Stimulated activated CD4-positive, alpha-beta T cell treated with anti-CD3 and anti-CD28 coated beads, Interleukin-12 subunit alpha, Interleukin-12 subunit beta, amount 100 ng/mL, for 48 hours (primary cell): ENCODE measurements around the gene PHF21B.
"Not testable (repeated sequence)": the region's sequence is repeated elsewhere in the genome, so short reads cannot be mapped to it uniquely, and the experiment has no call there.

Experiments used
- DNase-seq, 3 donors: peaks; one replicate each; pipeline ENCODE4 v3.0.0-alpha.2; 2020; ENCODE audit warnings: low read depth in 2 of 3, low spot score in 1 of 3

Gene PHF21B

GRCh38 chr22:45009606-45010531, at the start of gene PHF21B:
Gene PHF21B (minus strand): TSS chr22:45010005. CDS start chr22:45009549, 456 bp downstream.
- no peak for DNase-seq

GRCh38 chr22:45059296-45059695, 49.5 kb upstream of the PHF21B start:
- DNase-seq: no peak

GRCh38 chr22:45058622-45058912, 48.8 kb upstream of the PHF21B start:
- no peak for DNase-seq

- no peak for DNase-seq
Observed at GRCh38 chr22:45055936-45056335, 46.1 kb upstream of the PHF21B start.

GRCh38 chr22:45053571-45053970, 43.8 kb upstream of the PHF21B start:
- no peak for DNase-seq

GRCh38 chr22:45053094-45053493, 43.3 kb upstream of the PHF21B start:
- no peak for DNase-seq

GRCh38 chr22:45052665-45053064, 42.9 kb upstream of the PHF21B start:
- DNase-seq: not testable (repeated sequence)

GRCh38 chr22:45051946-45052345, 42.1 kb upstream of the PHF21B start:
- no peak for DNase-seq

GRCh38 chr22:45051419-45051818, 41.6 kb upstream of the PHF21B start:
- DNase-seq: no peak

- no peak for DNase-seq
Observed at GRCh38 chr22:45047260-45047659, 37.5 kb upstream of the PHF21B start.

GRCh38 chr22:45045208-45045607, 35.4 kb upstream of the PHF21B start:
- no peak for DNase-seq

GRCh38 chr22:45042263-45042662, 32.5 kb upstream of the PHF21B start:
- DNase-seq: no peak

- DNase-seq: no peak
Observed at GRCh38 chr22:45039133-45039532, 29.3 kb upstream of the PHF21B start.

GRCh38 chr22:45036154-45036553, 26.3 kb upstream of the PHF21B start:
- no peak for DNase-seq

GRCh38 chr22:45034821-45035220, 25.0 kb upstream of the PHF21B start:
- no peak for DNase-seq

GRCh38 chr22:45034156-45034555, 24.4 kb upstream of the PHF21B start:
- no peak for DNase-seq

- no peak for DNase-seq
Observed at GRCh38 chr22:45033136-45033535, 23.3 kb upstream of the PHF21B start.

- no peak for DNase-seq
Observed at GRCh38 chr22:45031629-45032403, 22.0 kb upstream of the PHF21B start.

GRCh38 chr22:45029501-45029900, 19.7 kb upstream of the PHF21B start:
- no peak for DNase-seq

- no peak for DNase-seq
Observed at GRCh38 chr22:45026511-45026910, 16.7 kb upstream of the PHF21B start.

GRCh38 chr22:45023431-45023830, 13.6 kb upstream of the PHF21B start:
- DNase-seq: no peak
